ENCODE results near the gene UBR3.

The UBR3 gene

GRCh38 chr2:170006587-170007325 lies 179.5 kb downstream of the UBR3 start:
- DNase-seq (ENCODE audit: low read depth): no peak

GRCh38 chr2:170009209-170009608 lies 182.0 kb downstream of the UBR3 start:
- DNase-seq (ENCODE audit: low read depth): no peak

- no peak for DNase-seq (ENCODE audit: low read depth)
Measured at GRCh38 chr2:170012773-170013172, 185.5 kb downstream of the UBR3 start.

- no peak for DNase-seq (ENCODE audit: low read depth)
Measured at GRCh38 chr2:170013802-170014551, 186.7 kb downstream of the UBR3 start.

GRCh38 chr2:170014769-170015168 lies 187.5 kb downstream of the UBR3 start:
- no peak for DNase-seq (ENCODE audit: low read depth)

- no peak for DNase-seq (ENCODE audit: low read depth)
Measured at GRCh38 chr2:170017860-170018532, 190.7 kb downstream of the UBR3 start.

GRCh38 chr2:170019060-170019805 lies 192.0 kb downstream of the UBR3 start:
- no peak for DNase-seq (ENCODE audit: low read depth)

GRCh38 chr2:170020777-170021176 lies 193.5 kb downstream of the UBR3 start:
- no peak for DNase-seq (ENCODE audit: low read depth)

GRCh38 chr2:170022692-170023091 lies 195.4 kb downstream of the UBR3 start:
- DNase-seq (ENCODE audit: low read depth): no peak

- DNase-seq (ENCODE audit: low read depth): no peak
Measured at GRCh38 chr2:170024721-170025120, 197.5 kb downstream of the UBR3 start.

- no peak for DNase-seq (ENCODE audit: low read depth)
Measured at GRCh38 chr2:170025223-170025622, 198.0 kb downstream of the UBR3 start.

- DNase-seq (ENCODE audit: low read depth): no peak
Measured at GRCh38 chr2:170026361-170026760, 199.1 kb downstream of the UBR3 start.

- DNase-seq (ENCODE audit: low read depth): no peak
Measured at GRCh38 chr2:170029551-170029950, 202.3 kb downstream of the UBR3 start.

GRCh38 chr2:170030040-170030439 lies 202.8 kb downstream of the UBR3 start:
- no peak for DNase-seq (ENCODE audit: low read depth)

GRCh38 chr2:170031288-170031687 lies 204.0 kb downstream of the UBR3 start:
- no peak for DNase-seq (ENCODE audit: low read depth)

- DNase-seq (ENCODE audit: low read depth): no peak
Measured at GRCh38 chr2:170034596-170034995, 207.3 kb downstream of the UBR3 start.

GRCh38 chr2:170038734-170039133 lies 211.5 kb downstream of the UBR3 start:
- no peak for DNase-seq (ENCODE audit: low read depth)

GRCh38 chr2:170039401-170040172 lies 212.3 kb downstream of the UBR3 start:
- DNase-seq (ENCODE audit: low read depth): no peak

GRCh38 chr2:170044751-170045478 lies 217.7 kb downstream of the UBR3 start:
- DNase-seq (ENCODE audit: low read depth): no peak

GRCh38 chr2:170047331-170048065 lies 220.2 kb downstream of the UBR3 start:
- no peak for DNase-seq (ENCODE audit: low read depth)

All from activated gamma-delta T cell treated with anti-CD3 and anti-CD28 coated beads, Interleukin-2, amount 50 U/mL, for 16 hours (primary cell).